ENCODE measurements around the gene BEX1. TPM values are rescaled to one million over a fixed set of nuclear protein-coding genes. Genes with fewer than 3 reads are reported as not detected.
"Not testable (repeated sequence)": the region's sequence is repeated elsewhere in the genome, so short reads cannot be mapped to it uniquely, and the experiment has no call there.

Gene BEX1
- total RNA-seq, 1 experiment from 2014 or later = 46.8 TPM

- TF ChIP-seq, protein P1, sequence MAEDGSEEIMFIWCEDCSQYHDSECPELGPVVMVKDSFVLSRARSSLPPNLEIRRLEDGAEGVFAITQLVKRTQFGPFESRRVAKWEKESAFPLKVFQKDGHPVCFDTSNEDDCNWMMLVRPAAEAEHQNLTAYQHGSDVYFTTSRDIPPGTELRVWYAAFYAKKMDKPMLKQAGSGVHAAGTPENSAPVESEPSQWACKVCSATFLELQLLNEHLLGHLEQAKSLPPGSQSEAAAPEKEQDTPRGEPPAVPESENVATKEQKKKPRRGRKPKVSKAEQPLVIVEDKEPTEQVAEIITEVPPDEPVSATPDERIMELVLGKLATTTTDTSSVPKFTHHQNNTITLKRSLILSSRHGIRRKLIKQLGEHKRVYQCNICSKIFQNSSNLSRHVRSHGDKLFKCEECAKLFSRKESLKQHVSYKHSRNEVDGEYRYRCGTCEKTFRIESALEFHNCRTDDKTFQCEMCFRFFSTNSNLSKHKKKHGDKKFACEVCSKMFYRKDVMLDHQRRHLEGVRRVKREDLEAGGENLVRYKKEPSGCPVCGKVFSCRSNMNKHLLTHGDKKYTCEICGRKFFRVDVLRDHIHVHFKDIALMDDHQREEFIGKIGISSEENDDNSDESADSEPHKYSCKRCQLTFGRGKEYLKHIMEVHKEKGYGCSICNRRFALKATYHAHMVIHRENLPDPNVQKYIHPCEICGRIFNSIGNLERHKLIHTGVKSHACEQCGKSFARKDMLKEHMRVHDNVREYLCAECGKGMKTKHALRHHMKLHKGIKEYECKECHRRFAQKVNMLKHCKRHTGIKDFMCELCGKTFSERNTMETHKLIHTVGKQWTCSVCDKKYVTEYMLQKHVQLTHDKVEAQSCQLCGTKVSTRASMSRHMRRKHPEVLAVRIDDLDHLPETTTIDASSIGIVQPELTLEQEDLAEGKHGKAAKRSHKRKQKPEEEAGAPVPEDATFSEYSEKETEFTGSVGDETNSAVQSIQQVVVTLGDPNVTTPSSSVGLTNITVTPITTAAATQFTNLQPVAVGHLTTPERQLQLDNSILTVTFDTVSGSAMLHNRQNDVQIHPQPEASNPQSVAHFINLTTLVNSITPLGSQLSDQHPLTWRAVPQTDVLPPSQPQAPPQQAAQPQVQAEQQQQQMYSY (CRISPR knock-in tag; IDR thresholded peaks at IDR 0.05) = no peak
- no peak for TF ChIP-seq MAX (CRISPR knock-in tag; IDR thresholded peaks at IDR 0.05)
- TF ChIP-seq IRF1 (CRISPR knock-in tag; IDR thresholded peaks at IDR 0.05) = no peak
- TF ChIP-seq FOXP1 (CRISPR knock-in tag; IDR thresholded peaks at IDR 0.05; ENCODE audit: borderline replicate concordance) = no peak
Observed at GRCh38 chrX:103107836-103108235, 43.9 kb upstream of the BEX1 start (continued).

DNA sequence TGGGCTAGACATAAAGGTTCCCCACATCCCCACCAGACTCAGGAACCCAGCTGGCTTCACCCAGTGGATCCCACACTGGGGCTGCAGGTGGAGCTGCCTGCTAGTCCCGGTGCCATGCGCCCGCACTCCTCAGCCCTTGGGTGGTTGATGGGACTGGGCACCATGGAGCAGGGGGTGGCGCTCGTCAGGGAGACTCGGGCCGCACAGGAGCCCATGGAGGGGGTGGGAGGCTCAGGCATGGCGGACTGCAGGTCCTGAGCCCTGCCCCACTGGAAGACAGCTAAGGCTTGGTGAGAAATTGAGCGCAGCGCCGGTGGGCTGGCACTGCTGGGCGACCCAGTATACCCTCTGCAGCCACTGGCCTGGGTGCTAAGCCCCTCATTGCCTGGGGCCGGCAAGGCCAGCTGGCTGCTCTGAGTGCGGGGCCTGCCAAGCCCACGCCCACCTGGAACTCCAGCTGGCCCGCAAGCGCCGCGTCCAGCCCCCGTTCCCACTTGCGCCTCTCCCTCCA is 43.3 kb upstream of the BEX1 start:
- Mint-ChIP-seq H3K9me3 (peaks cover 31% of the 10 kb centered on the region), H3K36me3 (peaks cover 19% of the 10 kb centered on the region)
- H3K27me3 Mint-ChIP-seq (ENCODE audit: low read depth); H3K4me1 Mint-ChIP-seq; CTCF ChIA-PET; H3K4me3 Mint-ChIP-seq; ATAC-seq; H3K27ac Mint-ChIP-seq; DNase-seq (ENCODE audit: low spot score); POLR2A ChIA-PET: not testable (repeated sequence)

DNA sequence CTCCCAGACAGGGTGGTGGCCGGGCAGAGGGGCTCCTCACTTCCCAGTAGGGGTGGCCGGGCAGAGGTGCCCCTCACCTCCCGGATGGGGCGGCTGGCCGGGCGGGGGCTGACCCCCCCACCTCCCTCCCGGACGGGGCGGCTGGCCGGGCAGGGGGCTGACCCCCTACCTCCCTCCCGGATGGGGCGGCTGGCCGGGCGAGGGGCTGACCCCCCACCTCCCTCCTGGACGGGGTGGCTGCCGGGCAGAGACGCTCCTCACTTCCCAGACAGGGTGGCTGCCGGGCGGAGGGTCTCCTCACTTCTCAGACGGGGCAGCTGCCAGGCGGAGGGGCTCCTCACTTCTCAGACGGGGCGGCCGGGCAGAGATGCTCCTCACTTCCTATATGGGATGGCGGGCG is 40.4 kb upstream of the BEX1 start:
- CTCF ChIA-PET; H3K27me3 Mint-ChIP-seq (ENCODE audit: low read depth); H3K4me3 Mint-ChIP-seq; H3K27ac Mint-ChIP-seq; POLR2A ChIA-PET; DNase-seq (ENCODE audit: low spot score); ATAC-seq: not testable (repeated sequence)
- Mint-ChIP-seq H3K36me3 (peaks cover 16% of the 10 kb centered on the region), H3K4me1 (peaks cover 14% of the 10 kb centered on the region), H3K9me3 (peaks cover 15% of the 10 kb centered on the region)

DNA sequence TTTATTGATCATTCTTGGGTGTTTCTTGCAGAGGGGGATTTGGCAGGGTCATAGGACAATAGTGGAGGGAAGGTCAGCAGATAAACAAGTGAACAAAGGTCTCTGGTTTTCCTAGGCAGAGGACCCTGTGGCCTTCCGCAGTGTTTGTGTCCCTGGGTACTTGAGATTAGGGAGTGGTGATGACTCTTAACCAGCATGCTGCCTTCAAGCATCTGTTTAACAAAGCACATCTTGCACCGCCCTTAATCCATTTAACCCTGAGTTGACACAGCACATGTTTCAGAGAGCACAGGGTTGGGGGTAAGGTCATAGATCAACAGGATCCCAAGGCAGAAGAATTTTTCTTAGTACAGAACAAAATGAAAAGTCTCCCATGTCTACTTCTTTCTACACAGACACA is 39.9 kb upstream of the BEX1 start:
- H3K4me3 Mint-ChIP-seq; DNase-seq (ENCODE audit: low spot score); H3K27me3 Mint-ChIP-seq (ENCODE audit: low read depth); POLR2A ChIA-PET; CTCF ChIA-PET; ATAC-seq; H3K27ac Mint-ChIP-seq: not testable (repeated sequence)
- H3K9me3 Mint-ChIP-seq = peaks cover 11% of the 10 kb centered on the region
- H3K36me3 Mint-ChIP-seq = peaks cover 14% of the 10 kb centered on the region
- H3K4me1 Mint-ChIP-seq = peaks cover 19% of the 10 kb centered on the region

- POLR2A ChIA-PET = no interaction called here
- Mint-ChIP-seq H3K27me3 (ENCODE audit: low read depth) (no peaks in the 10 kb centered on the region; the same call in 1 of the 2 replicates), H3K27ac (no peak overlapping the region), H3K4me3 (no peak overlapping the region), H3K36me3 (peaks cover 3% of the 10 kb centered on the region; the same call in 1 of the 2 replicates), H3K9me3 (peaks cover 3% of the 10 kb centered on the region), H3K4me1 (peaks cover 29% of the 10 kb centered on the region)
- CTCF ChIA-PET = interaction anchor here (1.2 kb wide), 1 partner anchor 151 kb away, joined by 3 read pairs; no protein-coding TSS in a partner anchor
- ATAC-seq = no peak
- DNase-seq (ENCODE audit: low spot score) = peak; percentile 14
- TF ChIP-seq ZNF263 (CRISPR knock-in tag; IDR thresholded peaks at IDR 0.05; ENCODE audit: low read depth) (no peak), JUN (CRISPR knock-in tag; IDR thresholded peaks at IDR 0.05) (no peak), ELF4 (CRISPR knock-in tag; IDR thresholded peaks at IDR 0.05; ENCODE audit: low read depth) (no peak), ZBTB21 (CRISPR knock-in tag; IDR thresholded peaks at IDR 0.05; ENCODE audit: borderline replicate concordance) (no peak), ZNF423 (CRISPR knock-in tag; IDR thresholded peaks at IDR 0.05) (no peak), STAT6 (CRISPR knock-in tag; conservative IDR thresholded peaks at IDR 0.05; ENCODE audit: low read depth) (no peak), ZNF671 (CRISPR knock-in tag; IDR thresholded peaks at IDR 0.05) (no peak), NFE2L1 (CRISPR knock-in tag; IDR thresholded peaks at IDR 0.05) (no peak), ZNF138 (CRISPR knock-in tag; conservative IDR thresholded peaks at IDR 0.05) (no peak), NR2C2 (CRISPR knock-in tag; IDR thresholded peaks at IDR 0.05) (no peak), FOXK1 (CRISPR knock-in tag; IDR thresholded peaks at IDR 0.05) (no peak), FOXP1 (CRISPR knock-in tag; IDR thresholded peaks at IDR 0.05; ENCODE audit: borderline replicate concordance) (no peak), NFYB (CRISPR knock-in tag; conservative IDR thresholded peaks at IDR 0.05; ENCODE audit: low read depth) (no peak), ATF3 (CRISPR knock-in tag; conservative IDR thresholded peaks at IDR 0.05) (no peak), SOX15 (CRISPR knock-in tag; IDR thresholded peaks at IDR 0.05) (no peak), ZMAT4 (CRISPR knock-in tag; IDR thresholded peaks at IDR 0.05) (no peak)
Observed at GRCh38 chrX:103101299-103102042, 37.5 kb upstream of the BEX1 start.

Data from WTC11 (cell line).